WTC11 (cell line): ENCODE results near the gene ELOVL6.

ENCODE experiments used
- IRF2 ChIP-seq: sonication (generic); formaldehyde crosslinking; IDR thresholded peaks from 2 replicates; pipeline ENCODE4 v1.8.0; 2022; ENCODE audit warnings: low read depth, missing genetic modification reagents, borderline replicate concordance
- RELA ChIP-seq: sonication (generic); formaldehyde crosslinking; IDR thresholded peaks from 2 replicates; pipeline ENCODE4 v1.8.1; 2022; ENCODE audit warnings: missing genetic modification reagents, mild to moderate bottlenecking, borderline replicate concordance
- TP53 ChIP-seq: sonication (generic); formaldehyde crosslinking; IDR thresholded peaks from 2 replicates; pipeline ENCODE4 v1.8.1; 2023; ENCODE audit warnings: mild to moderate bottlenecking, missing genetic modification reagents
- TF ChIP-seq, protein P1 (sequence below): fragments of 200-600 bp; IDR thresholded peaks from 2 replicates; pipeline ENCODE4 v1.8.0; 2022; ENCODE audit warnings: antibody characterized with exemption
- TF ChIP-seq, protein P2 (sequence below): sonication (generic); formaldehyde crosslinking; IDR thresholded peaks from 2 replicates; pipeline ENCODE4 v1.8.0; 2022; ENCODE audit warnings: mild to moderate bottlenecking, missing genetic modification reagents

DNA sequence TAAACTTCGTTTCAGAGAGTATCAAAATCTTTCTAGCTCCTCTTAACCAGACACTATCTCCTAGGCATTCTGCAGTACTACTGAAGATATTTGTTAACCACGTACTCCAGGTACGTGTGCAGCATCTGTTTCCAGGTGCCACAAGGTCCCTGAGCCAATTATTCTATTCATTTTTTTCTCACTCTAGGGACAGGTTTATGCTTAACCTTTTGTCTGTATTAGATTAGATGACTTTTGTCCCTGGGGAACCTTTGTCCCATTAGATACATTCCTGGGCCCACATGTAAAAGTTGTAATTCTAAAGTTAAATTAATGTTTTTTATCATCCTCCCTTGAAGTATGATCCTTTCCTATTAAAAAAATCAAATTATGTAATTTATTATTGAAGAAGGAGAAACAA is 16.5 kb downstream of the ELOVL6 start:
- no peak for TF ChIP-seq TP53 (CRISPR knock-in tag)
- TF ChIP-seq, protein P1, sequence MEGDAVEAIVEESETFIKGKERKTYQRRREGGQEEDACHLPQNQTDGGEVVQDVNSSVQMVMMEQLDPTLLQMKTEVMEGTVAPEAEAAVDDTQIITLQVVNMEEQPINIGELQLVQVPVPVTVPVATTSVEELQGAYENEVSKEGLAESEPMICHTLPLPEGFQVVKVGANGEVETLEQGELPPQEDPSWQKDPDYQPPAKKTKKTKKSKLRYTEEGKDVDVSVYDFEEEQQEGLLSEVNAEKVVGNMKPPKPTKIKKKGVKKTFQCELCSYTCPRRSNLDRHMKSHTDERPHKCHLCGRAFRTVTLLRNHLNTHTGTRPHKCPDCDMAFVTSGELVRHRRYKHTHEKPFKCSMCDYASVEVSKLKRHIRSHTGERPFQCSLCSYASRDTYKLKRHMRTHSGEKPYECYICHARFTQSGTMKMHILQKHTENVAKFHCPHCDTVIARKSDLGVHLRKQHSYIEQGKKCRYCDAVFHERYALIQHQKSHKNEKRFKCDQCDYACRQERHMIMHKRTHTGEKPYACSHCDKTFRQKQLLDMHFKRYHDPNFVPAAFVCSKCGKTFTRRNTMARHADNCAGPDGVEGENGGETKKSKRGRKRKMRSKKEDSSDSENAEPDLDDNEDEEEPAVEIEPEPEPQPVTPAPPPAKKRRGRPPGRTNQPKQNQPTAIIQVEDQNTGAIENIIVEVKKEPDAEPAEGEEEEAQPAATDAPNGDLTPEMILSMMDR, result no peak
- TF ChIP-seq, protein P2, sequence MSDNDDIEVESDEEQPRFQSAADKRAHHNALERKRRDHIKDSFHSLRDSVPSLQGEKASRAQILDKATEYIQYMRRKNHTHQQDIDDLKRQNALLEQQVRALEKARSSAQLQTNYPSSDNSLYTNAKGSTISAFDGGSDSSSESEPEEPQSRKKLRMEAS (CRISPR knock-in tag), result no peak
- TF ChIP-seq IRF2 (CRISPR knock-in tag), result no peak
- no peak for TF ChIP-seq RELA (CRISPR knock-in tag)
